Neural crest cell (in vitro differentiated cells): ENCODE results near the gene PRR18. TPM values are rescaled to one million over a fixed set of nuclear protein-coding genes. Genes with fewer than 3 reads are reported as not detected.

Experiments
- DNase-seq: peaks from one replicate; pipeline ENCODE4 v3.0.0; 2021; ENCODE audit warnings: low read depth, mixed read lengths, low spot score
- H3K27ac Mint-ChIP-seq: one replicate; pipeline ENCODE4 v1.8.0; 2021; ENCODE audit warnings: mild to moderate bottlenecking, mixed read lengths; ENCODE audit not compliant: unreplicated experiment
- H3K27me3 Mint-ChIP-seq: 2 replicates; pipeline ENCODE4 v1.8.0; 2021; ENCODE audit warnings: low read depth, mild to moderate bottlenecking, mixed read lengths
- H3K36me3 Mint-ChIP-seq: 2 replicates; pipeline ENCODE4 v1.8.0; 2021; ENCODE audit warnings: low read depth, mild to moderate bottlenecking, mixed read lengths
- H3K4me1 Mint-ChIP-seq: 2 replicates; pipeline ENCODE4 v1.8.0; 2021; ENCODE audit warnings: mixed read lengths
- H3K4me3 Mint-ChIP-seq: one replicate; pipeline ENCODE4 v1.8.0; 2021; ENCODE audit warnings: mild to moderate bottlenecking, mixed read lengths
- H3K9me3 Mint-ChIP-seq: 2 replicates; pipeline ENCODE4 v1.8.0; 2021; ENCODE audit warnings: mixed read lengths
- total RNA-seq: library from RNA; stranded (reverse); gene quantifications from 2 replicates; pipeline ENCODE4 v1.2.1, GENCODE V29; 2021
- TF ChIP-seq, protein P1 (sequence below): fragments of 200-600 bp; sonication (generic); conservative IDR thresholded peaks from 2 replicates; pipeline ENCODE4 v1.5.0; 2021; ENCODE audit warnings: antibody characterized with exemption, mild to moderate bottlenecking

Gene PRR18
- total RNA-seq, 1 donor from 2014 or later, result 0.35 TPM

DNA sequence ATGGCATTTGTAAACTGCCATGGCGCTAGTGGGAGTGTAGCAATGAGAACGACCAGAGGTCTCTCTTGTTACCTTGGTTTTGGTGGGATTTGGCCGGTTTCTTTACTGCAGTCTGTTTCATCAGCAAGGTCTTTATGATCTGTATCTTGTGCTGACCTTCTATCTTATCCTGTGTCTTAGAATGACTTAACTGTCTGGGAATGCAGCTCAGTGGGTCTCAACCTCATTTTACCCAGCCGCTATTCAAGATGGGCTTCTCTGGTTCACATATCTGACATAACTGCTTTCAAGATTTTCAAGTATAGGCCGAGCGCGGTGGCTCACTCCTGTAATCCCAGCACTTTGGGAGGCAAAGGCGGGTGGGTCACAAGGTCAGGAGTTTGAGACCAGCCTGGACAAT lies 36.0 kb upstream of the PRR18 start:
- H3K27ac Mint-ChIP-seq, result no peak overlapping the region
- H3K9me3 Mint-ChIP-seq, result peaks cover 6% of the 10 kb centered on the region
- peaks cover 16% of the 10 kb centered on the region for H3K4me1 Mint-ChIP-seq
- TF ChIP-seq, protein P1, sequence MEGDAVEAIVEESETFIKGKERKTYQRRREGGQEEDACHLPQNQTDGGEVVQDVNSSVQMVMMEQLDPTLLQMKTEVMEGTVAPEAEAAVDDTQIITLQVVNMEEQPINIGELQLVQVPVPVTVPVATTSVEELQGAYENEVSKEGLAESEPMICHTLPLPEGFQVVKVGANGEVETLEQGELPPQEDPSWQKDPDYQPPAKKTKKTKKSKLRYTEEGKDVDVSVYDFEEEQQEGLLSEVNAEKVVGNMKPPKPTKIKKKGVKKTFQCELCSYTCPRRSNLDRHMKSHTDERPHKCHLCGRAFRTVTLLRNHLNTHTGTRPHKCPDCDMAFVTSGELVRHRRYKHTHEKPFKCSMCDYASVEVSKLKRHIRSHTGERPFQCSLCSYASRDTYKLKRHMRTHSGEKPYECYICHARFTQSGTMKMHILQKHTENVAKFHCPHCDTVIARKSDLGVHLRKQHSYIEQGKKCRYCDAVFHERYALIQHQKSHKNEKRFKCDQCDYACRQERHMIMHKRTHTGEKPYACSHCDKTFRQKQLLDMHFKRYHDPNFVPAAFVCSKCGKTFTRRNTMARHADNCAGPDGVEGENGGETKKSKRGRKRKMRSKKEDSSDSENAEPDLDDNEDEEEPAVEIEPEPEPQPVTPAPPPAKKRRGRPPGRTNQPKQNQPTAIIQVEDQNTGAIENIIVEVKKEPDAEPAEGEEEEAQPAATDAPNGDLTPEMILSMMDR, result no peak
- peak overlapping the region; percentile 95 for H3K4me3 Mint-ChIP-seq
- H3K27me3 Mint-ChIP-seq, result peaks cover 18% of the 10 kb centered on the region
- no peak for DNase-seq
- H3K36me3 Mint-ChIP-seq, result no peaks in the 10 kb centered on the region

DNA sequence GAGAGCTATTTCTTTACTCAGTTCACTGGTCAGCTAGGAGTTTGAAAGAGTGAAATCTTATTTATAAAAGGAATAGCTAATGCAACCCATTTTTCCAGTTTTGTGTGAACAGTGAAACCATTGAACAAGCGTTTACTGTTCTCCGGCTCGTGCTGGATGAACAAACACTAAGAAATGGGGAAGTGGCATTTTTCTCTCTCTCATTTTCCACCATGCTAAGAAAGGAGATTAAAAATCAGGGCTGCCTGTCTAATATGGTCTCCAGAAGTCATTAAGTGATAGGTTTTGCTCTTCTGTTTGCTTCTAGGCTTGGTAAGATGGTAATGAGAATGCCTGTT lies 34.9 kb upstream of the PRR18 start:
- peaks cover 16% of the 10 kb centered on the region for H3K4me1 Mint-ChIP-seq
- no peak overlapping the region for H3K27ac Mint-ChIP-seq
- no peak for DNase-seq
- peaks cover 18% of the 10 kb centered on the region for H3K27me3 Mint-ChIP-seq
- peak overlapping the region; percentile 95 for H3K4me3 Mint-ChIP-seq
- H3K9me3 Mint-ChIP-seq, result peaks cover under 1% of the 10 kb centered on the region
- TF ChIP-seq, protein P1, result no peak
- H3K36me3 Mint-ChIP-seq, result no peaks in the 10 kb centered on the region

DNA sequence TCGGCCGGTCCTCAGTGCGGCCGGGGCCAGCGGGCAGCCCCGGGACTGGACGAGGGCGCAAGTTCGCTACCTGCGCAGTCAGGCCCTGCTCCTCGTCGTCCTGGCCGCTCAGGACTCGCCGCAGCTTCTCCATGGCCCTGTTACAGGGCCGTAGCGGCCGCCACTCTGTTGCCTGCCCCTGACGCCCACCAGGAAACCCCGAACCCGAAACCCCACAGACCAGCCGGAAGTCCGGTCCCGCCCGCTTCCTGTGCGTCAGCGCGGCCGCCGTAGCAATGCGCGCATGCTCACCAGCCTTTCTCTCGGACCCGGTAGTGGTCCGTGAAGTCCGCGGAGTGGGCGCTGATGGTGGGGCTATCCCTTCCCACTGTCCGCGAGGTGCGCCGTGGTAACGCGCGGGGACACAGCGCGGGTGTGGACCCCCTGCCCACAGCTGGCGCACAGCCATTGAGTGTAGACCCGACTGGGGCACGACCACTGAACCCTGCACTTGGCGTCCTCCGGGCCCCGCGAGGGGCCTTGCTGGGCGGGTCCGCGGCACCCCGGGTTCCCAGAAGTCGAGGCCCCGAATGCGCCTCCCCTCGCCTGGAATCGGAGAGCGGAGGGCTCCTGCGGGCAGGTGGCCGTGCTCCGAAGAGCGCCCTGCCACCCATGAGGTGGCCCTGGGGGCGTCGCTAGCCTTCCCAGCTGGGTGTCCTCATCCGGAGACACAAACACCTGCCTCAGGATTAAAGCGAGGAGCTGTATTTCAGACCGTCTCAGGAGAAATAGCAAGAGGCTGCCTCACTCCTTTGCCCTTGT lies 34.4 kb upstream of the PRR18 start, which contains the start of gene SFT2D1:
Gene SFT2D1 (minus strand): TSS at position 197 of the 801 bp plus-strand sequence. CDS start 64 bp downstream, at position 133.
- TF ChIP-seq, protein P1, result no peak
- Mint-ChIP-seq H3K36me3 (no peaks in the 10 kb centered on the region), H3K27me3 (peaks cover 17% of the 10 kb centered on the region), H3K9me3 (no peaks in the 10 kb centered on the region), H3K27ac (peak within 1 kb of the TSS; percentile 48), H3K4me1 (peaks cover 16% of the 10 kb centered on the region), H3K4me3 (peak within 1 kb of the TSS; percentile 95)
- peak; percentile 67 for DNase-seq

DNA sequence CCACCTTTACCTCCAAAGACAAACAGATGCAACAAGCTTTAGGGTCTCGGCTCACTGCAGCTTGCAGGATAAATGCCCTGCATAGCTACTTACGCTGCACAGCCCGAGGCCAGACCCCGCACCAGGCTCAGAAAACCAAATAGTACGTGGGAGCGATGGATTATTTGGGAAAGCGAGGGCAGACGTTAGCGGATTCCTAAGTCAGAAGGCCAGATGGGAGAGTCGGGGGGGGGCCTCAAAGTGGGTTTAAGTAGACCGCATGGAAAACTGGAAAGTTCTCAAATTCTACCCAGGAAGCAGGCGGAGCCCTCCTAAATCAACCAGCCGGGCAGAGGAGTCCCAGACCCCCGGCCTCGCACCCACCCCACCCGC lies 33.8 kb upstream of the PRR18 start:
- H3K9me3 Mint-ChIP-seq, result no peaks in the 10 kb centered on the region
- TF ChIP-seq, protein P1, result no peak
- no peak overlapping the region for H3K27ac Mint-ChIP-seq
- H3K36me3 Mint-ChIP-seq, result no peaks in the 10 kb centered on the region
- H3K4me1 Mint-ChIP-seq, result peaks cover 16% of the 10 kb centered on the region
- DNase-seq, result no peak
- H3K4me3 Mint-ChIP-seq, result peak overlapping the region; percentile 95
- H3K27me3 Mint-ChIP-seq, result peaks cover 12% of the 10 kb centered on the region

DNA sequence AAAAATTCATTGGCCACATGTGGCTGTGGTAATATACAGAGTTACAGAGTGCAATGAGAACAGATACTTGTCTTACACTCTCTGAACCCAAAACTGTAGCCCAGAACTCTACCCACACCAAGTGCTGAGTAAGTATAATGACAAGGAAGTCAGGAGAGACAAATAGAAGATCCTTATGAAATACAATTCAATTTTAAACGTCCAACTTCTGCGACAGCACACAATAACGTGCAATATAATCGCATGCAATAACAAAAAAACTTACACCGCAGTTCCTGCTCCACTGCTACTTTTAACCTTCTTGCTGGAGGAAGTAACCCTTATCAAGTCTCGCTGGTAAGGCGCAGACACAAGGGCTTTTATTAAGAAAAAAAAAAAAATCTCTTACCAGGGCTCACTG lies 33.3 kb upstream of the PRR18 start:
- no peak overlapping the region for H3K27ac Mint-ChIP-seq
- TF ChIP-seq, protein P1, result no peak
- peak overlapping the region; percentile 95 for H3K4me3 Mint-ChIP-seq
- DNase-seq, result no peak
- H3K9me3 Mint-ChIP-seq, result no peaks in the 10 kb centered on the region
- H3K4me1 Mint-ChIP-seq, result peaks cover 16% of the 10 kb centered on the region
- H3K36me3 Mint-ChIP-seq, result no peaks in the 10 kb centered on the region
- peaks cover 7% of the 10 kb centered on the region for H3K27me3 Mint-ChIP-seq
